HepG2 (cell line): Measurements from ENCODE around the gene ZNF77. TPM values are rescaled to one million over a fixed set of nuclear protein-coding genes. Genes with fewer than 3 reads are reported as not detected.

Source experiments
- ATAC-seq: fragments of 200-7000 bp; cut with Tn5 transposase; 3 replicates; pipeline ENCODE4 v1.9.1; 2020; ENCODE audit warnings: mild to moderate bottlenecking, moderate library complexity
- BruUV-seq: library from RNA; stranded (reverse); fragments of 400-500 nt; replicated peaks from 2 replicates; lab custom pipeline; 2021; lab: Mats Ljungman, UMichigan
- CTCF ChIA-PET: fragments of 300-600 bp; formaldehyde crosslinking; extraction: SDS; loops from one replicate; lab custom pipeline; 2021; ENCODE audit warnings: low total read pairs, inconsistent platforms, low intra/inter-chr PET ratio; lab: Yijun Ruan, JAX
- POLR2A ChIA-PET: fragments of 350-600 bp; sonication (Branson Sonifier 250); formaldehyde crosslinking; loops from one replicate; lab custom pipeline; 2020; ENCODE audit warnings: antibody characterized with exemption, inconsistent platforms; lab: Yijun Ruan, JAX
- DNase-seq: peaks from one replicate; pipeline ENCODE4 v3.0.0-alpha.2; 2015; ENCODE audit warnings: low spot score
- FAIRE-seq: peaks from 3 replicates; lab custom pipeline; 2011; peaks lifted over from hg19 to GRCh38; lab: Jason Lieb, UNC
- H2AFZ ChIP-seq: one replicate; pipeline ENCODE4 v1.6.1; 2011; ENCODE audit warnings: low read length, inconsistent platforms
- H3K27ac ChIP-seq: fragments of 300-600 bp; 3 replicates; pipeline ENCODE4 v1.8.0; 2011; ENCODE audit warnings: mixed run types, mild to moderate bottlenecking, mixed read lengths, low read length, inconsistent platforms; ENCODE audit not compliant: insufficient read depth; ENCODE audit errors: extremely low read length
- H3K27me3 ChIP-seq, 2 experiments: fragments of 200-600 bp in 1 of 2; 2 replicates in 1 of 2; 3 replicates in 1 of 2; pipeline versions ENCODE4 v1.6.0 to v1.8.0; 2011; ENCODE audit warnings: low read length in 2 of 2, mild to moderate bottlenecking in 2 of 2, moderate library complexity in 2 of 2, inconsistent platforms in 1 of 2; ENCODE audit not compliant: insufficient read depth in 2 of 2, control insufficient read depth in 1 of 2
- H3K36me3 ChIP-seq, 2 experiments: fragments of 200-600 bp in 1 of 2; replicated peaks in 1 of 2; 2 replicates in 1 of 2; 3 replicates in 1 of 2; pipeline versions ENCODE4 v1.5.1 to v1.8.0; 2011; ENCODE audit warnings: low read length in 2 of 2, inconsistent platforms in 1 of 2; ENCODE audit not compliant: insufficient read depth in 2 of 2, control insufficient read depth in 1 of 2
- H3K4me1 ChIP-seq: 2 replicates; pipeline ENCODE4 v1.5.1; 2012; ENCODE audit warnings: low read length, inconsistent platforms; ENCODE audit not compliant: insufficient read depth
- H3K4me2 ChIP-seq: 2 replicates; pipeline ENCODE4 v1.6.0; 2011; ENCODE audit warnings: low read depth, low read length, inconsistent platforms
- H3K4me3 ChIP-seq, 3 experiments: fragments of 200-600 bp in 1 of 3; sonication (generic), shearing (Covaris generic) in 1 of 3; replicated peaks in 1 of 3; 2 replicates each; pipeline ENCODE4 v1.5.1; 2011 to 2016; ENCODE audit warnings: low read length in 3 of 3, inconsistent platforms in 2 of 3, low read depth in 2 of 3, mild to moderate bottlenecking in 2 of 3, control low read depth in 1 of 3, mixed read lengths in 1 of 3; ENCODE audit not compliant: insufficient read depth in 1 of 3
- H3K79me2 ChIP-seq: one replicate; pipeline ENCODE4 v1.6.1; 2011; ENCODE audit warnings: low read length, inconsistent platforms; ENCODE audit not compliant: insufficient read depth
- H3K9ac ChIP-seq: 2 replicates; pipeline ENCODE4 v1.6.0; 2011; ENCODE audit warnings: mild to moderate bottlenecking, low read depth, low read length, inconsistent platforms; ENCODE audit not compliant: insufficient read depth
- H3K9me3 ChIP-seq: 2 replicates; pipeline ENCODE4 v1.5.1; 2012; ENCODE audit warnings: mild to moderate bottlenecking, low read length
- H4K20me1 ChIP-seq: 2 replicates; pipeline ENCODE4 v1.6.0; 2011; ENCODE audit warnings: inconsistent platforms, mild to moderate bottlenecking, low read length, moderate library complexity; ENCODE audit not compliant: insufficient read depth
- CERS6 ChIP-seq: sonication (generic); formaldehyde crosslinking; IDR thresholded peaks from 2 replicates; pipeline ENCODE4 v1.5.0; 2020; ENCODE audit warnings: missing genetic modification reagents
- HDAC1 ChIP-seq: sonication (generic); formaldehyde crosslinking; IDR thresholded peaks from 2 replicates; pipeline ENCODE4 v1.5.1; 2020; ENCODE audit warnings: mild to moderate bottlenecking, missing genetic modification reagents
- HDAC2 ChIP-seq: sonication (generic); formaldehyde crosslinking; IDR thresholded peaks from 2 replicates; pipeline ENCODE4 v1.4.0; 2020; ENCODE audit warnings: missing genetic modification reagents
- HNF4A ChIP-seq: sonication (generic); formaldehyde crosslinking; IDR thresholded peaks from 2 replicates; pipeline ENCODE4 v1.4.0; 2020; ENCODE audit warnings: missing genetic modification reagents
- KLF12 ChIP-seq: sonication (generic); formaldehyde crosslinking; IDR thresholded peaks from 2 replicates; pipeline ENCODE4 v1.4.0; 2020; ENCODE audit warnings: missing genetic modification reagents, borderline replicate concordance
- MAZ ChIP-seq, 2 experiments: sonication (generic) in 1 of 2; formaldehyde crosslinking in 1 of 2; IDR thresholded peaks; 2 replicates each; pipeline versions ENCODE4 v1.5.0 to v1.6.1; 2012 to 2020; ENCODE audit warnings: low read depth in 2 of 2, mild to moderate bottlenecking in 2 of 2, borderline replicate concordance in 1 of 2, improper control_type of control experiment in 1 of 2, low read length in 1 of 2, missing genetic modification reagents in 1 of 2, moderate library complexity in 1 of 2
- ONECUT2 ChIP-seq: sonication (generic); formaldehyde crosslinking; IDR thresholded peaks from 2 replicates; pipeline ENCODE4 v1.4.0; 2020; ENCODE audit warnings: missing genetic modification reagents
- RAD21 ChIP-seq: fragments of 450-650 bp; formaldehyde crosslinking; IDR thresholded peaks from 2 replicates; pipeline ENCODE4 v1.5.0; 2020; ENCODE audit warnings: mild to moderate bottlenecking
- RBM39 ChIP-seq: fragments of 200-400 bp; formaldehyde crosslinking; IDR thresholded peaks from one replicate; pipeline ENCODE4 v1.6.1; 2018; ENCODE audit warnings: antibody characterized with exemption, mild to moderate bottlenecking, low read depth, low read length; ENCODE audit not compliant: poor library complexity, severe bottlenecking
- RXRA ChIP-seq: sonication (generic); formaldehyde crosslinking; IDR thresholded peaks from 2 replicates; pipeline ENCODE4 v1.5.1; 2020; ENCODE audit warnings: missing genetic modification reagents
- SAP130 ChIP-seq: IDR thresholded peaks from 2 replicates; pipeline ENCODE4 v1.6.1; 2016; ENCODE audit warnings: low read depth
- SOX6 ChIP-seq, 2 experiments: fragments of 450-650 bp in 1 of 2; sonication (generic) in 1 of 2; formaldehyde crosslinking in 1 of 2; IDR thresholded peaks; 2 replicates each; pipeline versions ENCODE4 v1.4.0 to v1.6.1; 2017 to 2020; ENCODE audit warnings: antibody characterized with exemption in 1 of 2, mild to moderate bottlenecking in 1 of 2, missing genetic modification reagents in 1 of 2
- SUZ12 ChIP-seq: fragments of 150-350 bp; IDR thresholded peaks from 2 replicates; pipeline ENCODE4 v1.6.1; 2014; ENCODE audit warnings: low read depth, low read length
- ZEB1 ChIP-seq: IDR thresholded peaks from 2 replicates; pipeline ENCODE4 v1.6.1; 2012; ENCODE audit warnings: mild to moderate bottlenecking, low read depth, inconsistent platforms; ENCODE audit not compliant: insufficient replicate concordance
- ZFP37 ChIP-seq: sonication (generic); formaldehyde crosslinking; IDR thresholded peaks from 2 replicates; pipeline ENCODE4 v1.4.0; 2020; ENCODE audit warnings: missing genetic modification reagents, borderline replicate concordance
- ZMYM3 ChIP-seq: sonication (generic); formaldehyde crosslinking; IDR thresholded peaks from 2 replicates; pipeline ENCODE4 v1.5.1; 2020; ENCODE audit warnings: mild to moderate bottlenecking, missing genetic modification reagents
- ZNF674 ChIP-seq: sonication (generic); formaldehyde crosslinking; IDR thresholded peaks from 2 replicates; pipeline ENCODE4 v1.5.0; 2020; ENCODE audit warnings: low read depth, mild to moderate bottlenecking, missing genetic modification reagents
- WGBS: methylation state at CpG from one replicate; pipeline ENCODE4 v1.1.6; 2017; ENCODE audit warnings: low lambda C conversion rate; 5-methylcytosine and 5-hydroxymethylcytosine counted together
- in situ Hi-C: cut with HindIII; loops from 2 replicates; pipeline ENCODE4 v1.10.0; 2017; ENCODE audit warnings: low pct_unique_long_range_greater_than_20kb; ENCODE audit not compliant: extremely low pct_ligation_motif_present
- intact Hi-C: fragments of 100-400 bp; cut with micrococcal nuclease; formaldehyde crosslinking; loops from one replicate; pipeline ENCODE4 v1.10.0; 2022; ENCODE audit not compliant: unreplicated experiment
- polyA plus RNA-seq, 8 experiments: library from polyadenylated mRNA; depleted of rRNA in 3 of 8; stranded (reverse) in 7 of 8; unstranded in 1 of 8; fragments of >200 nt; fragmentation: Illumina TruSeq in 4 of 8; extraction: Trizol in 4 of 8; gene quantifications; 2 replicates each; pipeline versions ENCODE4 v1.2.1 to v1.2.3, GENCODE V29; 2011 to 2016; ENCODE audit warnings: low read depth in 4 of 8, missing spikeins in 1 of 8, mixed read lengths in 1 of 8; ENCODE audit not compliant: insufficient read depth in 1 of 8
- total RNA-seq, 5 experiments: library from RNA; depleted of rRNA; stranded (reverse); fragments of >200 nt; fragmentation: Illumina TruSeq; extraction: Trizol; gene quantifications; 2 replicates each; pipeline ENCODE4 v1.2.3, GENCODE V29; 2016; ENCODE audit warnings: low read depth in 1 of 5
- TF ChIP-seq, protein P1 (sequence below): sonication (generic); formaldehyde crosslinking; IDR thresholded peaks from 2 replicates; pipeline ENCODE4 v1.5.1; 2020; ENCODE audit warnings: mild to moderate bottlenecking, moderate library complexity, missing genetic modification reagents

The ZNF77 gene
- total and polyA plus RNA-seq, 2 of the 13 experiments (the other 11 are each of a cell fraction or from before 2014, with no cell fraction given) = 7.1 to 11.5 TPM

- no peak for TF ChIP-seq CERS6
- no peak for TF ChIP-seq ZNF674 (CRISPR knock-in tag)
Observed at GRCh38 chr19:2957160-2957559, 12.4 kb upstream of the ZNF77 start (continued).

- ChIA-PET CTCF (interaction anchor here (0.8 kb wide), 1 partner anchor 9 kb away, joined by 3 read pairs; no protein-coding TSS in a partner anchor), POLR2A (interaction anchor here (0.8 to 1.2 kb wide), 2 partner anchors 66 to 151 kb away, joined by 3 to 4 read pairs; no protein-coding TSS in a partner anchor)
- FAIRE-seq = no peak
- H3K36me3 ChIP-seq = no peaks in the 10 kb centered on the region
- intact Hi-C loops (no loop called here), in situ Hi-C loops (loop anchor here (10.0 kb wide), 1 partner anchor 212 kb away; no protein-coding TSS in a partner anchor)
- peak overlapping the region; percentile 19 for H3K27ac ChIP-seq
- H3K4me3 ChIP-seq = peak overlapping the region; percentile 18 to 64 (median 41)
- no peaks in the 10 kb centered on the region for H3K9me3 ChIP-seq
- peak overlapping the region; percentile 90 for H3K4me2 ChIP-seq
- ATAC-seq = peak; percentile 36
- peak overlapping the region; percentile 20; the same call in 1 of the 2 replicates for H3K9ac ChIP-seq
- H4K20me1 ChIP-seq = peaks cover 8% of the 10 kb centered on the region; the same call in 1 of the 2 replicates
- DNase-seq = peak; percentile 37
- peak overlapping the region; percentile 18 for H2AFZ ChIP-seq
- BruUV-seq = no TSS peak
- no peaks in the 10 kb centered on the region; a peak in 1 of 5 replicates for H3K27me3 ChIP-seq
- WGBS = under 1% methylated on average over 9 of the region's 9 CpGs
- H3K4me1 ChIP-seq = peaks cover 37% of the 10 kb centered on the region
- H3K79me2 ChIP-seq = peaks cover 12% of the 10 kb centered on the region
- TF ChIP-seq HNF4A = peak; percentile 15; the same call in 1 of the 2 replicates
- TF ChIP-seq HDAC1 (CRISPR knock-in tag) = 0 out of 2 replicates have a peak, but pooled peaks have one; percentile 35
- no peak for TF ChIP-seq HDAC2 (CRISPR knock-in tag)
- TF ChIP-seq ONECUT2 = peak; percentile 76
- TF ChIP-seq SAP130 (CRISPR knock-in tag) = peak; percentile 24; the same call in 1 of the 2 replicates
- no peak for TF ChIP-seq ZFP37 (CRISPR knock-in tag)
- TF ChIP-seq ZEB1 = peak; percentile 77
- TF ChIP-seq RBM39 = no peak
- no peak for TF ChIP-seq MAZ (IDR thresholded peaks at IDR 0.05; ENCODE audit: borderline replicate concordance, low read depth, low read length)
- TF ChIP-seq MAZ (CRISPR knock-in tag; IDR thresholded peaks at IDR 0.05; ENCODE audit: low read depth) = no peak
- TF ChIP-seq SUZ12 = no peak
- TF ChIP-seq KLF12 (CRISPR knock-in tag) = 0 out of 2 replicates have a peak, but pooled peaks have one; percentile 22
- TF ChIP-seq RAD21 (CRISPR knock-in tag) = no peak
- no peak for TF ChIP-seq RXRA
- no peak for TF ChIP-seq SOX6 (IDR thresholded peaks at IDR 0.05)
- TF ChIP-seq SOX6 (CRISPR knock-in tag; IDR thresholded peaks at IDR 0.05) = 0 out of 2 replicates have a peak, but pooled peaks have one; percentile 11
- TF ChIP-seq ZMYM3 (CRISPR knock-in tag) = peak; percentile 13; the same call in 1 of the 2 replicates
- TF ChIP-seq, protein P1, sequence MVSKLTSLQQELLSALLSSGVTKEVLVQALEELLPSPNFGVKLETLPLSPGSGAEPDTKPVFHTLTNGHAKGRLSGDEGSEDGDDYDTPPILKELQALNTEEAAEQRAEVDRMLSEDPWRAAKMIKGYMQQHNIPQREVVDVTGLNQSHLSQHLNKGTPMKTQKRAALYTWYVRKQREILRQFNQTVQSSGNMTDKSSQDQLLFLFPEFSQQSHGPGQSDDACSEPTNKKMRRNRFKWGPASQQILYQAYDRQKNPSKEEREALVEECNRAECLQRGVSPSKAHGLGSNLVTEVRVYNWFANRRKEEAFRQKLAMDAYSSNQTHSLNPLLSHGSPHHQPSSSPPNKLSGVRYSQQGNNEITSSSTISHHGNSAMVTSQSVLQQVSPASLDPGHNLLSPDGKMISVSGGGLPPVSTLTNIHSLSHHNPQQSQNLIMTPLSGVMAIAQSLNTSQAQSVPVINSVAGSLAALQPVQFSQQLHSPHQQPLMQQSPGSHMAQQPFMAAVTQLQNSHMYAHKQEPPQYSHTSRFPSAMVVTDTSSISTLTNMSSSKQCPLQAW (CRISPR knock-in tag) = 0 out of 2 replicates have a peak, but pooled peaks have one; percentile 12
Observed at GRCh38 chr19:2952953-2953481, 8.2 kb upstream of the ZNF77 start.
